Loucy (cell line): ENCODE results near the gene WHRN.
A peak's percentile ranks its signal among the peaks of the same experiment; 100 is the strongest.

Source experiments
- H2AFZ ChIP-seq: fragments of 200-600 bp; sonication (generic); 2 replicates; pipeline ENCODE4 v1.6.0; 2016; ENCODE audit warnings: antibody characterized with exemption, mild to moderate bottlenecking, low read length, moderate library complexity
- H3F3A ChIP-seq: fragments of 200-600 bp; 2 replicates; pipeline ENCODE4 v1.6.0; 2016; ENCODE audit warnings: antibody characterized with exemption, low read depth, mild to moderate bottlenecking
- H3K27me3 ChIP-seq: fragments of 200-600 bp; sonication (generic); 2 replicates; pipeline ENCODE4 v1.6.1; 2014; ENCODE audit warnings: low read length, mild to moderate bottlenecking; ENCODE audit not compliant: insufficient read depth, poor library complexity, severe bottlenecking
- H3K36me3 ChIP-seq: fragments of 200-600 bp; sonication (generic); 2 replicates; pipeline ENCODE4 v1.6.1; 2016; ENCODE audit warnings: low read length; ENCODE audit not compliant: insufficient read depth
- H3K4me1 ChIP-seq: fragments of 200-600 bp; sonication (generic); 2 replicates; pipeline ENCODE4 v1.5.1; 2014; ENCODE audit warnings: low read length, mild to moderate bottlenecking; ENCODE audit not compliant: insufficient read depth, poor library complexity, severe bottlenecking
- H3K4me2 ChIP-seq: fragments of 200-600 bp; sonication (generic); 2 replicates; pipeline ENCODE4 v1.6.0; 2014; ENCODE audit warnings: antibody characterized with exemption, low read length, low read depth, mild to moderate bottlenecking; ENCODE audit not compliant: poor library complexity, severe bottlenecking
- H3K4me3 ChIP-seq: fragments of 200-600 bp; sonication (generic); 2 replicates; pipeline ENCODE4 v1.5.1; 2014; ENCODE audit warnings: low read length, mild to moderate bottlenecking, mixed read lengths; ENCODE audit not compliant: poor library complexity, severe bottlenecking
- H3K79me2 ChIP-seq: fragments of 200-600 bp; sonication (generic); 2 replicates; pipeline ENCODE4 v1.6.1; 2014; ENCODE audit warnings: low read length; ENCODE audit not compliant: insufficient read depth
- H3K9ac ChIP-seq: fragments of 200-600 bp; sonication (generic); 2 replicates; pipeline ENCODE4 v1.6.0; 2014; ENCODE audit warnings: mild to moderate bottlenecking, low read depth, low read length, moderate library complexity; ENCODE audit not compliant: poor library complexity, severe bottlenecking
- H3K9me2 ChIP-seq: fragments of 200-600 bp; sonication (generic); replicated peaks from 2 replicates; pipeline ENCODE4 v1.6.1; 2016; ENCODE audit warnings: low read depth, low read length, mixed read lengths
- H3K9me3 ChIP-seq: fragments of 200-600 bp; sonication (generic); 2 replicates; pipeline ENCODE4 v1.6.1; 2014; ENCODE audit warnings: mild to moderate bottlenecking, antibody characterized with exemption, low read length, low read depth; ENCODE audit not compliant: insufficient read depth
- H4K20me1 ChIP-seq: fragments of 200-600 bp; sonication (generic); 2 replicates; pipeline ENCODE4 v1.6.0; 2014; ENCODE audit warnings: antibody characterized with exemption, low read length, mild to moderate bottlenecking; ENCODE audit not compliant: insufficient read depth, poor library complexity, severe bottlenecking
- EZH2phosphoT487 ChIP-seq: fragments of 200-600 bp; IDR thresholded peaks from 2 replicates; pipeline ENCODE4 v1.6.1; 2018; ENCODE audit warnings: antibody characterized with exemption, mild to moderate bottlenecking, moderate library complexity, borderline replicate concordance
- TF ChIP-seq, protein P1 (sequence below): fragments of 200-600 bp; sonication (generic); conservative IDR thresholded peaks from 2 replicates; pipeline ENCODE4 v1.5.1; 2014; ENCODE audit warnings: mild to moderate bottlenecking, antibody characterized with exemption, low read length

Gene WHRN

DNA sequence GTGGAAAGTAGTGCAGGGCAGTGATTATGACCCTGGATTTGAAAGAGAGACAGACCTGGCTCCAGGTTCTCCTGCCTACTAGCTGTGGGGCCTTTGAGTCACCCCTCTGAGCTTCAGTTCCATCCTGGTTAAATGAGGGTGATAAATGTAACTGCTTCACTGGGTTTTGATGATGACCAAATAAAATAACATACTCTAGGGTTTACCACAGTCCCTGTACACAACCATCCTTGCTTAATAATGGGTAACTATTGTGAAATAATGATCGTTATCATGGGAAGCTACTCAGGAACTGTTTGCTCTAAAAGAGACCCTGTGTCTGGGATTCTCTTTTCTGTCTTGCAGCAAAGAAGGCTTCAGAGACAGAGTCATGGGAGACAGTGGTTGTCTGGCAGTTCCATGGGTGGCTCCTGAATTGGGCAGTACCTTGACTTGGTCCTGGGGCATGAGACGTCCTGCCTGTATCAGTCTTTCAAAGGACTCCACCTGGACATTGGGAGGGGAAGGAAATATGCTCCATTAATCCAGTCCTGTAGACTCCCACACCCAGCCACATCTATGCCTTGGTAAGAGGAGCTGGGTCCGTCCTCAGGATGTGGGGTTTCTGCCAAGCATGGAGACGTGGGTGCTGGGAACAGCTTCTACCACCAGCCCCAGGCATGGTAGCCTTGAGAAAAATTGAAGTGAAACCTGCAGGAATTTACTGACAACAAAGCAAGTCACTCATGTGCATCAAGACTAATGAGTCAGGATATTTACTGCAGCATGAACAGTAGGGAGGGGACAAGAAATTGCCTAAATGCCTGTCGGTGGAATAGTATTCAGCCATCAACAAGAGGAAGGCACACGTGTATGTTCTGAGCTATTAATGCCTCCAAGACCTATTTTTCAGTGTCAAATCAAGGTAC lies 140.9 kb downstream of the WHRN start:
- H3K9ac ChIP-seq: no peak overlapping the region
- H3K36me3 ChIP-seq: peaks cover 95% of the 10 kb centered on the region; the same call in 1 of the 2 replicates
- H3K9me3 ChIP-seq: no peaks in the 10 kb centered on the region
- H3K79me2 ChIP-seq: peaks cover 14% of the 10 kb centered on the region
- TF ChIP-seq, protein P1, sequence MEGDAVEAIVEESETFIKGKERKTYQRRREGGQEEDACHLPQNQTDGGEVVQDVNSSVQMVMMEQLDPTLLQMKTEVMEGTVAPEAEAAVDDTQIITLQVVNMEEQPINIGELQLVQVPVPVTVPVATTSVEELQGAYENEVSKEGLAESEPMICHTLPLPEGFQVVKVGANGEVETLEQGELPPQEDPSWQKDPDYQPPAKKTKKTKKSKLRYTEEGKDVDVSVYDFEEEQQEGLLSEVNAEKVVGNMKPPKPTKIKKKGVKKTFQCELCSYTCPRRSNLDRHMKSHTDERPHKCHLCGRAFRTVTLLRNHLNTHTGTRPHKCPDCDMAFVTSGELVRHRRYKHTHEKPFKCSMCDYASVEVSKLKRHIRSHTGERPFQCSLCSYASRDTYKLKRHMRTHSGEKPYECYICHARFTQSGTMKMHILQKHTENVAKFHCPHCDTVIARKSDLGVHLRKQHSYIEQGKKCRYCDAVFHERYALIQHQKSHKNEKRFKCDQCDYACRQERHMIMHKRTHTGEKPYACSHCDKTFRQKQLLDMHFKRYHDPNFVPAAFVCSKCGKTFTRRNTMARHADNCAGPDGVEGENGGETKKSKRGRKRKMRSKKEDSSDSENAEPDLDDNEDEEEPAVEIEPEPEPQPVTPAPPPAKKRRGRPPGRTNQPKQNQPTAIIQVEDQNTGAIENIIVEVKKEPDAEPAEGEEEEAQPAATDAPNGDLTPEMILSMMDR: no peak
- no peak for TF ChIP-seq EZH2phosphoT487
- no peaks in the 10 kb centered on the region for H4K20me1 ChIP-seq
- no peaks in the 10 kb centered on the region for H3F3A ChIP-seq
- H3K4me1 ChIP-seq: peaks cover 14% of the 10 kb centered on the region
- H3K9me2 ChIP-seq: no peaks in the 10 kb centered on the region
- H3K4me3 ChIP-seq: no peak overlapping the region
- no peaks in the 10 kb centered on the region for H3K27me3 ChIP-seq
- no peak overlapping the region for H3K4me2 ChIP-seq
- H2AFZ ChIP-seq: no peak overlapping the region

DNA sequence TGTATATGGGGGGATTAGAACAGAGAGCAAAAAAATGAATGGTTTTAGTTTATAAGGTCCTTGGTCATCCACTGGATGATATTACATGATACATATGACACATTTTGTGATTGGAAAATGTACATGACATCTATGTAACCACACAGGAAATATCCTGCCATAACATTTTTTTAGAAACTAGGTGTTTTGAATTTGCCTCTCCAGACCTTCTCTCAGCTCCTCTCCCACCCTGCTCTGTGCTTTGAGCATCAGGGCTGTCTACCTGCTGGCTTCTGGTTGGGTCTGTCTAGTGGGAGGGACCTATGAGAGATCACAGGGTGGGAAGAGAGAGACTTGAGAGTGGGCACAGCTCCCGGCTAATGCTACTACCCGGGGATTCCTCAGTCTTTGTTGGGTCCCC lies 141.8 kb downstream of the WHRN start:
- H3K4me2 ChIP-seq: peak overlapping the region; percentile 24
- no peaks in the 10 kb centered on the region for H3K27me3 ChIP-seq
- H3F3A ChIP-seq: no peaks in the 10 kb centered on the region
- H3K9ac ChIP-seq: no peak overlapping the region
- H3K79me2 ChIP-seq: peaks cover 6% of the 10 kb centered on the region; the same call in 1 of the 2 replicates
- H2AFZ ChIP-seq: no peak overlapping the region
- TF ChIP-seq, protein P1: no peak
- no peak for TF ChIP-seq EZH2phosphoT487
- H3K4me1 ChIP-seq: peaks cover 10% of the 10 kb centered on the region
- H3K4me3 ChIP-seq: no peak overlapping the region
- peaks cover 98% of the 10 kb centered on the region; the same call in 1 of the 2 replicates for H3K36me3 ChIP-seq
- H3K9me3 ChIP-seq: no peaks in the 10 kb centered on the region
- H3K9me2 ChIP-seq: no peaks in the 10 kb centered on the region
- no peaks in the 10 kb centered on the region for H4K20me1 ChIP-seq

- TF ChIP-seq EZH2phosphoT487: no peak
- TF ChIP-seq, protein P1: no peak
- H3F3A ChIP-seq: no peaks in the 10 kb centered on the region
- no peaks in the 10 kb centered on the region for H3K9me3 ChIP-seq
- H4K20me1 ChIP-seq: no peaks in the 10 kb centered on the region
- no peak overlapping the region for H3K4me3 ChIP-seq
- H3K9ac ChIP-seq: no peak overlapping the region
- no peak overlapping the region for H2AFZ ChIP-seq
- H3K9me2 ChIP-seq: no peaks in the 10 kb centered on the region
- H3K4me2 ChIP-seq: no peak overlapping the region
- H3K4me1 ChIP-seq: peaks cover 10% of the 10 kb centered on the region
- no peaks in the 10 kb centered on the region for H3K27me3 ChIP-seq
- H3K79me2 ChIP-seq: no peaks in the 10 kb centered on the region
- H3K36me3 ChIP-seq: peaks cover 98% of the 10 kb centered on the region; the same call in 1 of the 2 replicates
Observed at GRCh38 chr9:114362394-114362793, 142.9 kb downstream of the WHRN start.
